Retina (tissue), 1 donor: ENCODE results near the gene ATP5PB.

Experiments
- DNase-seq: peaks from one replicate; pipeline ENCODE4 v3.0.0-alpha.2; 2016

Gene ATP5PB

DNA sequence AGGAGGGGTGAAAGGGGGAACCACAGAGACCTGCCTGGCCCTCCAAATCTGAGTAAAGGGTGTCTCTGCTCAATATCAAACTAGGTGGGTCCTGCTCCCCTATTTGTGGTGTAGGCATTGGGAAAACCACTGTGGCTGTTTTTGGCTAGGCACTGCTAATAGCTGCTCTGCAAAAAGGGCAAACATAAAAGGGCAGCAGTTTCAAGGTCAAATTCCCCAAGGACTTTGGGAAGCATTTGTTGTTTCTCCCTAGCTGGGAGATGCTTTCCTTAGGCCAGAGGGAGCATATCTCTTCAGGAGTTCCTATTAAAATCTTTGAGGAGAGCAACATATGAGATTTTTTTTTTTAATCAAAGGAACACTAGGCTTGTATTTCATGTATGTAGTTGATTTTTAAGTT lies 26.9 kb downstream of the ATP5PB start:
- no peak for DNase-seq

DNA sequence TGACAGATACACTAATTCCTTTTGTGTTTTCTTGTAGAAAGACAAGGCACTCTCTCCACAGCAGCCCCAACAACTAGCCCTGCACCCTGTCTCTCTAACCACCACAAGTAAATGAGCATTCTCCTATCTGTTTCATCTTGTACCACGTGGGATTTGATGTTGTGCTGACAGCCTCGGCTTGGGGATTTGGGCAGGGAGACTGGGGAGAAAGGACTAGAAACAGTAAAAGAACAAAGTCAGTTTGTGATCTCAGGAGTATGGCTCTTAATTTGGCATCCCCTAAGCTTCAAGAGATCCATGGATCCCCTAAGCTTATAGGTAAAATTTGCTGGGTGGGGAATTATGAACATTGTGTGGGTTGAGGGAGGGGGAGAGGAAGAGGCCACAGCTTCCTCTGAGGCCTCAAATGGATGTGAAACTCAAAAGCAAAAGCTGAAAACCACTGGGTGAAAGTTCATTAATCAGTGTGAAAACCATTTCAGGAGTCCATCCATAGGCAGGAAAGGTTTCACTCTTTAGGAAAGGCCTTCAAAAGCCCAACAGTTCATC lies 27.6 kb downstream of the ATP5PB start:
- no peak for DNase-seq

DNA sequence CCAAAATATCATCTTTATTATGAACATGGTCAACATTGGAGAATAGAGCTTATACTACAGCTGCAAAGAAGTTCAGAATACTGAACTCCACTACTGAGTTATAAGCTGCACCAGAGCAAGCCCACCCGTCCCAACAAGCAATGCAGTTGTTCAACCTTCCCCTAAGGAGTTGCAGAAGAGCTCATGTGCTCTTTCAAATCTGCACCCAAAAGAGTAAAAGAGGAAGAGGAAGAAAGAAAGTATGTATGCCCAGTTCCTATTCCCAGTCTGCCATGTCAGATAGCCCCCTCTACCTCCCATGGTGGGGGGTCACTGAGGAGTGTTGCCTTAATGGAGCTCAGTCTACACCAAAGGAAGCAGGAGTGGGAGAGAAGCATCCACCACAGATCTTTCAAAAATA lies 31.4 kb downstream of the ATP5PB start:
- no peak for DNase-seq

DNA sequence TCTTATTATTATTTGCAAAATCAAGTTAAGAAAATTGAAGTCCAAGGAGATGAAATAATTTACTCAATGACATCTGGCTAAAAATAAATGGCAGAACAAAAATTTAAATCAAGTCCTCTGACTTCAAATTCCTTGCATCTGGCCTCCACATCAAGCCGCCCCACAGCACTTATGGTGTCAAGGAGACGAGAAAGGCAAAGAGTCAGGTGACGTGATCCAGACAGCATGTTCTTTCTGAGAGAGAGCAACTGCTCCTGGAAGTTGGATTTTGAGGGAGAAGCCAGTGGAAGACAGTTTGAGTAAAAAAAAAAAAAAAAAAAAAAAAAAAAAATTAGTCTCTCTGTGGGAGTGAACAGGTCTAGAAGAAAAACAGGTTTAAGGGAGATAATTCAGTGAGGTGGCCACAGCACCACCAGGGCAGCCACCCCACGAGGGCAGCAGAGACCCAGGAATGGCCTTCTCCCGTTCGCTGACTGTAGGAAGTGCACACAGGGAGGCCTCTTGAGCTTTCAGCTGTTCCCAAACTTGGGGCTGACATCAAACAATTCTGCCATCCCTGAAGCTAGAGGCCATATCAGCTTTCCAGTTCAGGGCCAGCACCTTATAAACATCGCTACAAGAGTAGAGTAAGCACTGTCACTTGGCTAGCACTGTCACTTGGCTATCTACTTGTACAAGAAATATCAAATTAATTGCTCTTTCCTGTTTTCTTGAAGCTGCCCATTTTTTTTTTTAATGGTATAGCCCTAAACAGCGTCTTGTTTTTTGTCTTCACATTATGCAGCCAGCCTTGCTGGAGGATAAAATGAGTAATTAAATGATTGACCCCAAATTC lies 32.3 kb downstream of the ATP5PB start:
- peak; percentile 69 for DNase-seq

DNA sequence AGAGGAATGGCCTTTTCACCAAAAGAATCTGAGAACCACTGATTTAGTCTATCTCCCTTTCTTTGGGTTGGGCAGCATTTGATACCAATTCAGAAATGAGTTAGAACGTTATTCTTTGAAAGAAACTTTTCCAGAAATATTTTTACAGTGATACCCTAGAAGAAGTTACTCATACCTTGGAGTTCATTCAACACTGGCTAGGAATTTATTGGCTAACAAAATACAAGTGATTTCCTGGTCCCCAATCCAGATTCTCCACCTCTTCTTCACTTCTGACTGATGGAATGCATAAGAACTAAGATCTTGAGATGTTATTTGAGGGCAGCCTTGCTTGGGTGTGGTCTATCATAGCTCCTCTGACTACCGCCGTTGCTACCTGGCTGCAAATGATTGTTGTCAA lies 33.9 kb downstream of the ATP5PB start:
- DNase-seq: no peak

DNA sequence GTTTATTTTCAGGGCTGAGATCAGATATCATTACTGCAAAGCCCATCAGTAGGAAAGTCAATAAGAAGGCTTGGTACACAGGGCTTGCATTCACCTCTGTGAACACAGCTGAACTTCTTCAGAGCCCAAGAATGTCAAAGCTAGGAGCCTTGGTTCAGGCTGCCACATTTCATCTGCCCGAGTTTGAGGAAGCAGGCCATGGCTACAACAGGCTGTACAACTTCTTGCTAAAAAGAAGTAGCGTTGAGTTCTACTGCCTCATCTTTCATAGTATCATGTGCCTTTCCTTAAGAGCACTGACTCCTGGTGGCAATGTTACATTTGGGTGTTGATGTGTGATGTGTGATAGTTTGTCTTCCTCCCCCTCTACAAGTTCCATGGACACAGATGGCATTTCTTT lies 34.6 kb downstream of the ATP5PB start:
- DNase-seq: no peak

DNA sequence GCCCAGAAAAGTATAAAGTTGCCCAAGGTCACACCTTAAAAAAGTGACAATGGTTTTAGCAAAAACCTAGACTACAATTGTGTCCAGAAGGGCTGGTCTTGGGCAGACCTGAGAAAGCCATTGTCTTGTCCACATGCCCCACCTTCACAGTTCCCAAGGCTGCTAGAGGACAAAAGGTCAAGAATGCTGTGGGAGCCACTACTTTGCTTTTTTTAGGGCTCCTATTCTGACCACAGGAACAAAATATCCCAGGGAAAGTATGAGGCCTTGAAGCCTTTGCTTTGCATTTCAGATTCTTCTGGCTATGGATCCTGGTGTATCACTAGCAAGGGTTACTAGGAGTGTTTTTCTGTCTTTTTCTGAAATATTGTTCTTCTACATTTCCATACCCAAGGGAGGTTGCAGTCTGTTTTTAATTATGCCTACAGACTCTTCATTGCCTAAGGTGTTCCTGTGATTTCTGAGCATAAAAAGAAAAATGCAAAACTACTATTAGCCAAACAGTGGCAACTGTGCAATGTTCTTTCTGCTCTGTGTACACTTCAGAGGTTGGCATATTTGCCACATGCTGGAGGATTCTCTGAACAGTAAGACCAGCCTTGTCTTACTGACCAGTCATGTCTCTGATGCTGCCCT lies 35.2 kb downstream of the ATP5PB start:
- DNase-seq: no peak

DNA sequence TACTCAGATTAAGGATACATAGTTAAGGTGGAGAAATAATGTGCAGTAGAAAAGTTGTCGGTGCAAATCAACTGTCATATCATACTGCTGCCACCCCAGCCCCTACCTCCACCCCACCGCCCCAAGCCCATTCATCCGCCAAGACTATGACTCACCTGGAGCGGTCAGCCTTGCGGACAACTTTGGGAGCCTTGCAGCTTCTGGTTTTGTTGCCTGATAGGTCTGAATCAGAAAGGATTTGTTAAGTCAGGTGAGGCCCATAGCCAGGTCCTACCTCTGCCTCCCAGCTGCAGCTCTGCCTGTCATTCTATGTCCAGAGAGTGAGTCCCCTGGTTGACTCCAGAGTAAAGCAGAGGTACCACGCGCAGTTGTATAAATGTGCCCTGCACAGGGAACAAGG lies 37.2 kb downstream of the ATP5PB start:
- no peak for DNase-seq

DNA sequence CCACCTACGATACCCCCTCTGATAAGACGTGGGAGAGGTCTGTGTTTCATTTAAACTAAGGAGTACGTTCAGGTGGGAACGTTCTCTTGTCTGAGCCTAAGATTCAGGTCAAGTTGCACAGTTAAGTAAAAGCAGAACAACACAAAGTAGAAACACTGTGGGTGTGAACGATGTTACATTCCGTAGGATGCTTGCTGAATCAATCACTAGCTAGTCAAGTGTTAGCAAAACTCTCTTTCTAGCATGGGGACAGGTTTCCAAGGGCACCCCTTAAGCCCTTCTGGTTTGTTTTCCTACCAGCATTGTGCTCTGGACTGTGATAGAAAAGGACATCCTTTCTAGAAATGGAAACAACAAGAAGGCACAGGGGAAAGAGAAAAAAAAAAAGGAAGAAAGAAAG lies 37.9 kb downstream of the ATP5PB start:
- DNase-seq: no peak

DNA sequence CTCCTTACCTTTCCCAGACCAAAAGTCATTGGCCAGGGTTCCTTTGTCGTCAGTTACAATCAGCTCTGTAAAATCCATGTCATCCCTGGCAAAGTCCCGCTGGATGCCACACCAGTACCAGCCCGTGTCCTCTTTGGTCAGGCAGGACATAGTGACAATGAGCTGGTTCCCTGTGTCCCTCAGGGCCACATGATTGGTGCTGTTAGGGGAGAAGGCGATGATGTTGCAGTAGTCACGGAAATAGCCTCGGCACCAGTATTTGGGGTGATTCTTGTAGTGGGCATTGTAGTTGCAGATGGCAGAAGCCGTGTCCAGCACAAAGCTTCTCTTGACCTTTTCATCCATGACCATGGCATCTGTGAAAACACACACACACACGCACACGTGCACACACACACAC lies 39.4 kb downstream of the ATP5PB start:
- no peak for DNase-seq

DNA sequence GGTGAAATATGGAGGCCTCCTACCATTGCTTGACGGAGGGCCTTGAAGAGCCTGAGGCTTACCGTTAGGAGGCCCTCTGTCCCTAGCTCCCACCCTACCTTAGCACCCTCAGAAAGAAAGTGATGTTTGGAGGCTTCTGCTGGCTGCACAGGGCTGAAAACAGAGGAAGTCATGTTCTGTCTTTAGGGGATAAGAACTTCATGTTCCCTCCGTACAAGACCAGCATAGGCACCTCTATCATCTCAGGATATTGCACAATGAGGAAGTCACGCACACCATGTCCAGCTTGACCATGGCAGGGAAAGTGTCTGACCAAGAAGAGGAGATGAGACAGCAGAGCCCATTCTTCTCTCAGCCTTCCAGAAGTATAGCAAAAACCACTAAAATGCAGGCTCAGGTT lies 40.3 kb downstream of the ATP5PB start:
- DNase-seq: no peak

DNA sequence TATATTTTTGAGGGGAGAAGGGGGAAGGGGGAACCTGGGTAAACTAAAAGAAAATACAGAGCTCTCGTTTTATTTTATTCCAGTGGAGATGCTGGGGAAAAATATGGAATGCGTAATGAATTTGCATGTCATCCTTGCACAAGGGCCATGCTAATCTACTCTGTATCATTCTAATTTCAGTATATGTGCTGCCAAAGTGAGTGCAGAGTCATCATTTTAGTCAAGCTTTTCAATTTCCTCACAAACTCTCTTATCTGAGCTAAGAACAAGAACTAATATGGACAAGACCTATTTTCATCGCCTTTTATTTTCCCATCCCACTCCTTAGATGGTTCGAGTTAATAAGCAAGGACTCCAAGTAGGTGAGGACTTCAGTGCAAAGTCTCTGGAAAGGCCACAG lies 41.0 kb downstream of the ATP5PB start:
- no peak for DNase-seq

DNA sequence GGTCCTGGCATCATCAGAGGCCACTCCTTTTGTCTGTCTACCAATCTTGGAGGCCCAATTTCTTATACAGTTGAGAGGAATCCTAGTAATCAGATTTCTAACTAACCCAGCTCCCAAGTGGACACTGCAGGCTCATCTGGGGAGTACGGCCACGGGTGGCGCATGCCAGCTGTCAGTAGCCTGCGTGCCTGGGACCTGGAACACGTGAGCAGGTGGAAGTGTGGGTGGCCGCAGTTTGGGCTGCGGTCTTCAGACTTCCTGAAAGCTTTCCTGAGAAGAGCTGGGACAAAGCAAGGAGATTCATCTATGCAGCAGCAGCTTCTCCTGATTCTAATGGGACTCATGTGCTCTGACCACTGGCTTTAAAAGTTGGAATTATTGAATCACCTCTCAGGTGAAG lies 41.8 kb downstream of the ATP5PB start:
- no peak for DNase-seq

DNA sequence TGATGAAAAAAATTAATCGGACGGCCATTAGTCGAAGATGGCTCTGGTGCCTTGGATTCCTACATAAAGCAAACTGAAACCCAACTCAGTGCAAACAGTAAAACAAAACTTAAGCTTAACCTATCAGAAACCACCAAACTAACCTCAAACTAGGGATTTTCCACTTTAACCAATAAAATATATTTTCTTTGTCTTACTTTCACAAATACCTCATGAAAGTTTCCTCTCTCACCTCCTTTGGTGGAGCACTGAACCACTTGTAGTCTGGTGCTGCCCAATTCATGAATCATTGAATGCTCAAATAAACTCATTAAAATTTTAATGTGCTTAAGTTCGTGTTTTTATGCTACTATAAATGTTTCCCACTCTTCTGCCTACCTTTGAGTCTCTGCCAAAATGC lies 47.1 kb downstream of the ATP5PB start:
- DNase-seq: no peak

DNA sequence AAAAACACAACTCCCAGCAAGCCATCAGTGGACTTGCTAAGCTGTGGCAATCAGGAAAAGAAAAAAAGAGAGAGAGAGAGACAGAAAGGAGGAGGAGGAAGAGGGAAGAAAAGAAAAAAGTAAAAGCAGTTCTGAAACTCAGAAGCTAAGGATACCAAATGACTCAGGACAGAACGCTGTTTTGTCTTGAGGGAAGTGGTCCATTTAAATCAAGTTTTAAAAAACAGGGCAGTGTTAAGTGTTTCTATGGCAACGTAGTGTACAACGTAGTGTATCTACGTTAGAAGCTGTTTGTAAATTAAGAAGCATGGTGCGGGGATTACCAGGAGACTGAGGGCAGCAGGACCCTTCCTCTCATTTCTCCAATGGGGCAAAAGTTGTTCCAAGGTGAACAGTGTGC lies 48.3 kb downstream of the ATP5PB start:
- DNase-seq: no peak

DNA sequence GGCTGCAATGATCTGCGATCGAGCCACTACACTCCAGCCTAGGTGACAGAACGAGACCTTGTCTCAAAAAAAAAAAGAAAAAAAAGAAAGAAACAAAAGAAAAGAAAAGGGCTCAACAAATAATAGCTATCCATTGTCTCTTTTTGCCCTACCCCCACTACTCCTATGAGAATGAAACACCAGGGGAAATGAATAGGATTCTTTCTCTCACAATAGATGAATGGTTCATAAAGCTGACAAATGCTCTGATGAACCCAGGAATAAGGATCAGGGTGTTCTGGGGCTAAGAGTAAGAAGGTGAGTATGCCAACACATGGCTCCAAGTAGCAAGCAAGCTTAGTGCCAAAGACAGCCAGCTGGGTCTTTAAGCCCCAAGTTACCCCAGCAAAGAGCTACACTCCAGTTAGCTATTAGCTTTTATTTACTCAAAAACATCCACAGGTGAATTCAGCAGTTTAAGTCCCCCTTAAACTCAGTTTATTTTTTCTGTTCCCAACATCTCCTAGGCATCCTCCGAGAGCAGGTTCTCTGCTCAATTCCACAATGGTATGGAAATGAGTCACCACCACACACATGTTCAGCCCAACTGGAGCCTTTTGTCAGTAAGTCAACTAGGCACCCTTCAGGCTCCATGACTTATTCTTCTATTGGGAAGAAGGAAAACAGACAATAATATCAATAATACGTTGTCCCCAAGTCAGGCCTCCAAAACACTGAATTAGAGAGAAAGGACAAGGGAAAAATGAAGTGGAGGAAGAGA lies 49.9 kb downstream of the ATP5PB start:
- DNase-seq: no peak

DNA sequence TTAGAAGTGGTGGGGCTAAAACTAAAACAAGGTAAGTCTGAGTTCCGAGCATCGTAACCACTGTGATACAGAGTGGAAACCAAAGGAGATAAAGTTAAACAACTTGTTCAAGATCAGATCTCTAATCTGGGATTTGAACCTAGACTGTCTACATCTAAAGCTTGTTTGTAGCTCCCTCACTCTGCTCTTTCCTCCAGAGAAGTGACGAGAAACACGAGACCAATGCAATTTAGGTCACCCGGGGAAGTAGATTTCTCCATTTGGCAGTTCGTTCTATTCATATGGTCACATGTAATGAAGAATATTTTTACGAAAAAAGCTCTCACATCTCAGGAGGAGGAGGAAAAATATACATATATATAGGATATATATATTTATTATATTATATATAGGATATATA lies 52.4 kb downstream of the ATP5PB start:
- DNase-seq: no peak

DNA sequence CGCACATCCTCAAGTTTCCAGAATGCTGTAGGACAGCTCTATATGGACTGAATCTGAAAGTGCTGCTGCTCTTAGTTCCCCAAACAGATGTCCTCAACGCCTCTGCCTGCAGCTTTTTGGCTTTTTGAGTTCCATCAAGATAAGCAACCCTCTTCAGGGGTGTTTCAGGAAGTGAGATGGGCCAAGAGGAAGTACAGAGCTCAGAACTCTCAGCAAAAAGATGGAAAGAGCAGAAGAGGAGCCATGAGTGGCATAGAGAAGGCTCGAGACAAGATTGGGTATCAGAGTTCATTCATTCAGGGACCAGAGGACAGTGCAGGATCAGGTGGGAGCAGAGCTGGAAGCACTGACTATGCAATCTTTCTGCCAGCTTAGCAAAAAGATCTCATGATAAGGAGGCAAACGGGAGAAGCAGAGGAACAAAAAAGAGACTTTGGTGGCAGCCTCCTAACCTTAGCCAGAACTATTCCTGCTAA lies 54.4 kb downstream of the ATP5PB start, which contains the start of the genes ADORA3 and TMIGD3:
Gene ADORA3, minus strand, starts transcription at position 49 of the 476 bp plus-strand sequence. CDS start 279 bp downstream, outside the sequence.
Gene TMIGD3, minus strand, starts transcription at position 49 of the 476 bp plus-strand sequence. CDS start 279 bp downstream, outside the sequence.
- no peak for DNase-seq

DNA sequence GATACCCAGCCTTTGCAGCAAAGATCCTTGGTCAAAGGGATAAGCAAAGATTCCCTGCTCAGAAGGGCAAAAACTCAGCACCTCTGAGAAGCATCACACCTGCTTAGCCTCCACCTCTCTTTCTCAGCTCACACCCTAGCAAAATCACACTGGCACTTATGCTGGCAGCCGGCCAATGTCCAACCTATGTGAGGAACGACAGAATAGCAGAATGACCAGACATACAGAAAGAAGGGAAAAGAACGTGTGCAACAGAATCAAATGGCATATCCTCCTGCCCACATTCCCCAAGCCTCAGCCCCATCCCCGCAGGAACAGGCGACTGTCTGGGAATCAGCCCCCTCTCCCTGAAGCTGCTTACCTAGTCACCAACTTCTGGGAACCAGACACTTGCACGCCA lies 54.8 kb downstream of the ATP5PB start:
- DNase-seq: no peak

DNA sequence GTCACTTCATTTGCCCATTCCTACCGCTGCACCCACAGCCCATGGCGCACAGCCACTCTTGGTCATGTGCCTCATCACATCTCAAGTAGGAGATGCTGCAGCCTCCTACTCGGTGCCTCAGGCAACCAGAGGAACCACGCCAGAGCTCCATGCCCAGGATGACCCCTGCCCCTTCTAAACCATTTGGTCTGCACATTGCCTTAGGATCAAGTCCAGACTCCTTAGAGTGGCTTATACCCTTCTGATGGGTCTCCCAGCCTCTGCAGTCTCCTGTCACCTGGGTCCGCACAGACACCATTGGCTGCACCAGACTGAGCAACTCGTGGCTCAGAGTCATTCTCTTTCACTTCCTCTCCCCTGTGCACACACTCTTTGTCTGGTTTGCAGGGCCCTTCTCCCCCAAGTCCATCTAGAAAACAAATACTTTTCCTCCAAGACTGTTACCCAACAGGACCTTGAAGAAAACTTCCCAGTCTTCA lies 56.4 kb downstream of the ATP5PB start:
- no peak for DNase-seq

DNA sequence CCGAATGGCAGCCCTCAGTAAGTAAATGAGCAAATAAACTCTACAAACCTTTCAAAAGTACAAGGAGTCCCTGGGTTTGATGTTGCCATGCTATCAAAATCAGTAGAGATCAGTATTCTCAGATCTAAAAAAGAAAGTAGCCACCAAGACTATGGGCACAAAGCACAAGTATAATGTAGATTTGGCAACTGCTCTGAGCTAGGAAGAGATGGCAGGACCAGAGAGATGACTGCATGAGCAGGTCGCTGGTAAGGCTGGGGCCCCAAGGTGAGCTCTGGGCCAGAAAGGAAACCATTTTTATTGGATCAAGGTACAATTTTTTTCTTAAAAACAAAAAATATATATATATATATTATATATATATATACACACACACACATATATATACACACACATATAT lies 57.3 kb downstream of the ATP5PB start:
- no peak for DNase-seq

DNA sequence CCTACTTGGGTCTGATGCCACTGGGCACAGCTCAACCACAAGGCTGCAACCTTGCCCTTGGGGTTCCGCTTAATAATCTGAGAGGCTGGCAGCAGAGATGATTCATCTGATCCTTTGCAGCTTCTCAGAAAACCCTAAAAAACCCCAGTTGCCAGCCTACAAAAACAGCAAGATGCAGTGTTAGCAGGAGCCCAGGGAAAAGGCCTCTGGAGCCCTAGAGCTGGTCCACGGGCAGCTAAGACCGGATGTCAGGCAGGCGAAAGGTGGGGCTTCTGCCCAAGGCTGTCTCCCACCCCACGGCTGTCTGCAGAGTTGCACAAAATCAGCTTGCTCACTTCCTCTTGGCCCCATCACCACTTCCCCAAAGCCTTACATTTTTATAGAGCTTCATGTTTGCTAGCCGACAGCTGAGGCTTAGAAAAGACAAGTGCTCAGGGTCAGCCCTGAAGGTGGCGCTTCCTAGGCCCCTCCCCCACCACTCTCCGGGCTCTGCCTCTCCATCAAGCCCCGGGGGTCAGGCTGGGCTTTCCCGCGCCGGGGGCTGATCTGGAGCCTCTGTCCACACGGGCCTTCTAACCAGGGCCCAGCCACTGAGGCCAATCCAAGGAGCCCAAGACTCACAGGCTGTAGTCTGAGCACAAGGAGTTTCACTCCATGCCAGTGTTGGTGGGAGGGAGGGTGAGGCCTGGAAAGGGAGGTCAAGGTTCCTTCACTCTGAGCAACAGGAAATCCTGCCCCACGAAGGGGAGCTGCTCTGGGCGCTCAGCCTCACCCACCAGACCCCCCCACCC lies 58.3 kb downstream of the ATP5PB start:
- DNase-seq: peak; percentile 95
